Left lung (tissue), 10 donors: ENCODE results near the gene EPB41. TPM values are rescaled to one million over a fixed set of nuclear protein-coding genes. Genes with fewer than 3 reads are reported as not detected.

ENCODE experiments used
- ATAC-seq: fragments of 200-7000 bp; cut with Tn5 transposase; one replicate; pipeline ENCODE4 v1.9.1; 2020; ENCODE audit warnings: moderate library complexity
- DNase-seq, 4 donors: peaks; one replicate each; pipeline ENCODE4 v3.0.0-alpha.2; 2013 to 2020
- H3K27ac ChIP-seq, 2 donors: fragments of 200-600 bp; sonication (generic) in 1 of 2; one replicate each; pipeline versions ENCODE4 v1.5.0 to v1.8.0; 2020 to 2021
- H3K27me3 ChIP-seq, 2 donors: fragments of 200-600 bp; sonication (generic) in 1 of 2; one replicate each; pipeline versions ENCODE4 v1.5.0 to v1.8.0; 2020 to 2021
- H3K36me3 ChIP-seq, 2 donors: fragments of 200-600 bp; sonication (generic) in 1 of 2; one replicate each; pipeline versions ENCODE4 v1.5.0 to v1.8.0; 2020 to 2021
- H3K4me1 ChIP-seq, 2 donors: fragments of 200-600 bp; one replicate each; pipeline ENCODE4 v1.8.0; 2021
- H3K4me3 ChIP-seq, 2 donors: fragments of 200-600 bp; sonication (generic) in 1 of 2; one replicate each; pipeline versions ENCODE4 v1.5.0 to v1.8.0; 2020 to 2021; ENCODE audit warnings: mild to moderate bottlenecking in 1 of 2
- H3K9me3 ChIP-seq, 2 donors: fragments of 200-600 bp; sonication (generic) in 1 of 2; one replicate each; pipeline versions ENCODE4 v1.5.0 to v1.8.0; 2020 to 2021
- intact Hi-C, 2 donors: fragments of 100-400 bp; cut with DNase I; formaldehyde crosslinking; loops; one replicate each; pipeline versions ENCODE4 v1.11.2 to v1.14.2; 2022
- polyA plus RNA-seq, 6 donors: library from polyadenylated mRNA; unstranded; fragments of 120-200 nt; gene quantifications; one replicate each; pipeline ENCODE4 v1.2.1, GENCODE V29; 2013; ENCODE audit not compliant: insufficient read length in 6 of 6
- total RNA-seq, 2 donors: library from RNA; stranded (reverse); fragmentation: NEBNext Ultra II Directional; extraction: Animal tissue kit (Norgen Biotek cat#: 25700); gene quantifications; one replicate each; pipeline ENCODE4 v1.2.1, GENCODE V29; 2021
- TF ChIP-seq, protein P1 (sequence below), 2 donors: fragments of 200-600 bp; sonication (generic) in 1 of 2; IDR thresholded peaks; one replicate each; pipeline versions ENCODE4 v1.5.0 to v1.8.0; 2021; ENCODE audit warnings: antibody characterized with exemption in 2 of 2
- donor health status: DM: no; HTN: yes; CAD: no.
- donor health status: DM: no; HTN: no; CAD: no.

The EPB41 gene
- total and polyA plus RNA-seq, 8 donors, result 41.4 to 56.1 (median 45.7) TPM

DNA sequence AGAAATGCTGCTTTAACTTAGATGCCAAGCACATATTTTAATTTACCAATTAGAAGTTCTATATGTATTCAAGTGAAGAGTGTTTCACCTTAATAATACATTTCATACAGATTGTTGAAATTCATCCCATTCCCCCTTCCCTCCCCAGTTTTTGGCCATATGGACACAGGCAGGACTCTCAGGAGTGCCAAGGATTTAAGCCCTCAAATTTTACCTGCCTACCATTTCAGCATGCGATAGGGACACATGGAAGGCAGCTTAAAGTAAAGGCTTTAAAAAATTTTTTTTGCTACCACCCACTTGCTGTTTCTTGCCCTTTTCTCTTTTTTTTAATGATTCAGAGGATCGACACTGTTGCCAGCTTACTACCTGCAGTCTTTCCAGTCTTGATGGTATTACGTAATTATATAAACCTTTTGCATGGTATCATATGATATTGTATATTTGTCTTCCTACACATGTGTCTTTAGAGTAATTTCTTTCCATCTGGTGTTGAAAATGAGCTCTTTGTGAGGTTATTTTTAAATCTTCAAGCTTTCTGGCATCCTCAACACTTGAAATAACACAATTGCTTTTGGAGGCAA, 7.0 kb downstream of the EPB41 start:
- intact Hi-C loops, result no loop called here
- Histone ChIP-seq H3K9me3 (no peaks in the 10 kb centered on the region), H3K4me1 (peaks cover 0 to 10% of the 10 kb centered on the region in 2 donors), H3K27me3 (no peaks in the 10 kb centered on the region), H3K27ac (no peak overlapping the region), H3K4me3 (no peak overlapping the region), H3K36me3 (no peaks in the 10 kb centered on the region)
- TF ChIP-seq, protein P1, sequence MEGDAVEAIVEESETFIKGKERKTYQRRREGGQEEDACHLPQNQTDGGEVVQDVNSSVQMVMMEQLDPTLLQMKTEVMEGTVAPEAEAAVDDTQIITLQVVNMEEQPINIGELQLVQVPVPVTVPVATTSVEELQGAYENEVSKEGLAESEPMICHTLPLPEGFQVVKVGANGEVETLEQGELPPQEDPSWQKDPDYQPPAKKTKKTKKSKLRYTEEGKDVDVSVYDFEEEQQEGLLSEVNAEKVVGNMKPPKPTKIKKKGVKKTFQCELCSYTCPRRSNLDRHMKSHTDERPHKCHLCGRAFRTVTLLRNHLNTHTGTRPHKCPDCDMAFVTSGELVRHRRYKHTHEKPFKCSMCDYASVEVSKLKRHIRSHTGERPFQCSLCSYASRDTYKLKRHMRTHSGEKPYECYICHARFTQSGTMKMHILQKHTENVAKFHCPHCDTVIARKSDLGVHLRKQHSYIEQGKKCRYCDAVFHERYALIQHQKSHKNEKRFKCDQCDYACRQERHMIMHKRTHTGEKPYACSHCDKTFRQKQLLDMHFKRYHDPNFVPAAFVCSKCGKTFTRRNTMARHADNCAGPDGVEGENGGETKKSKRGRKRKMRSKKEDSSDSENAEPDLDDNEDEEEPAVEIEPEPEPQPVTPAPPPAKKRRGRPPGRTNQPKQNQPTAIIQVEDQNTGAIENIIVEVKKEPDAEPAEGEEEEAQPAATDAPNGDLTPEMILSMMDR (IDR thresholded peaks at IDR 0.05), result no peak
- ATAC-seq (no peak), DNase-seq (no peak)

GRCh38 chr1:28925350-28925891, 11.1 kb downstream of the EPB41 start:
- no peak overlapping the region for H3K4me3 ChIP-seq
- no peak for ATAC-seq
- TF ChIP-seq, protein P1 (IDR thresholded peaks at IDR 0.05), result no peak

GRCh38 chr1:28926629-28927265, 12.4 kb downstream of the EPB41 start:
- H3K4me1 ChIP-seq, result peaks cover 11 to 37% of the 10 kb centered on the region in 2 donors
- ATAC-seq (peak; percentile 63), DNase-seq (peak in 1 of 4 donors; percentile 24)
- H3K9me3 ChIP-seq, result no peaks in the 10 kb centered on the region
- no peaks in the 10 kb centered on the region for H3K27me3 ChIP-seq
- intact Hi-C loops, result no loop called here
- no peak overlapping the region for H3K4me3 ChIP-seq
- TF ChIP-seq, protein P1 (IDR thresholded peaks at IDR 0.05), result no peak
- H3K27ac ChIP-seq, result peak overlapping the region; percentile 37 to 81
- no peaks in the 10 kb centered on the region for H3K36me3 ChIP-seq

More at GRCh38 chr1:28925350-28925891, 11.1 kb downstream of the EPB41 start:
- no peaks in the 10 kb centered on the region for H3K27me3 ChIP-seq
- peaks cover 11 to 37% of the 10 kb centered on the region in 2 donors for H3K4me1 ChIP-seq
- H3K9me3 ChIP-seq, result no peaks in the 10 kb centered on the region
- H3K27ac ChIP-seq, result no peak overlapping the region
- no peaks in the 10 kb centered on the region for H3K36me3 ChIP-seq
- intact Hi-C loops, result no loop called here
- DNase-seq, result no peak

DNA sequence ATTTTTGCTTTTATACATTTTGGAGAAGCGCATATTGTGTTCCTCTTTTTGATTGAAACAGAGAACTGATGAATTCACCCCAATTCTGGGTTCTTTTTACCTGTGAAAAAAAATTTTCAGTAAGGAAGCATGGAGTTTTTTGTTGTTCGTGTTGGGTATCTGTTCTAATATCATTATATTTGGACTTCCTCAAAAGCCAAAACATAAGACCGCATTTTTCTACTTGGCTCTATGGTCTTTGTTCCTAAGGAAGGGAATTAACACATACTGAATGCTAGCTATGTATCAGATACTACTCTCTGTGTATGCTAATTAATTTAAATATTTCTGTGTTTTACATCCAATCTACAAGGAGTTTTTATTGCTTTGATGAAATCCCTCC, 12.9 kb downstream of the EPB41 start:
- Histone ChIP-seq H3K4me3 (no peak overlapping the region), H3K36me3 (no peaks in the 10 kb centered on the region), H3K27me3 (no peaks in the 10 kb centered on the region), H3K4me1 (peaks cover 11 to 37% of the 10 kb centered on the region in 2 donors), H3K27ac (peak overlapping the region; percentile 37 to 81), H3K9me3 (no peaks in the 10 kb centered on the region)
- ATAC-seq, result no peak
- no peak for DNase-seq
- TF ChIP-seq, protein P1 (IDR thresholded peaks at IDR 0.05), result no peak
- intact Hi-C loops, result no loop called here

DNA sequence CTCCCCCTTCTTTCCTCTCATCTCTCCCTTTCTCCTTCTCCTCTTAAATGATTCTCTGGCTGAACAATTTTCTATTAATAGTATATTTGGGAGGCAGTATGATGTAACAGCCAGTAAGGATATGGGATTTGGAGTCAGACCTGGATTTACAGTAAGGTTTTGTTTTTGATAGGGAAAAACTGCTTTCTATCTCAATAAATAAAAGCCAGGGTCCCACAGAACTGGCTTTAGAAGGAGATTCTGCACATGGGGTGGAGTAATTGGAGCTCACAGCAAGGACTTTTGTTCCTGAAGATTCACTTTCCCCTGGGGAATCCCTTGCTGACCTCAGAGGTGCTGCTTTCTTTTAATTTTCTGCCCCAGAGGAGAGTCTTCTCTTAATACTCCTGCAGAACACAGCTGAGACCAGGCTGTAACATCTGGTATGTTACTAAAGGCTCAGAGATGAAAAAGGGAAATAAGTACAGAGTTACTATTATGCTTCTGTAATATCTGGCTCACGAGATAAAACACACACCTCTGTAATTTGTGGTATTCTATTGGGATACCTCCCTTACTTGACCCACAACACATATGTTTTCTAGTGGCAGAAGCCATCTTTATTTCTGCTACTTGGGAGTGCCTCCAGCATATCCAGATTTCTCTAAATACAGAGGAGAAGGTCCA, 13.4 kb downstream of the EPB41 start:
- peaks cover 11 to 37% of the 10 kb centered on the region in 2 donors for H3K4me1 ChIP-seq
- peak; percentile 31 for ATAC-seq
- DNase-seq, result no peak
- no peak overlapping the region for H3K4me3 ChIP-seq
- no peaks in the 10 kb centered on the region for H3K9me3 ChIP-seq
- H3K27ac ChIP-seq, result peak overlapping the region; percentile 37 to 81
- H3K27me3 ChIP-seq, result no peaks in the 10 kb centered on the region
- TF ChIP-seq, protein P1 (IDR thresholded peaks at IDR 0.05), result no peak
- no peaks in the 10 kb centered on the region for H3K36me3 ChIP-seq
- intact Hi-C loops, result no loop called here
